Hepatocyte (in vitro differentiated cells): ENCODE results near the gene HSPA14.

ENCODE experiments used
- EZH2 ChIP-seq: fragments of 200-600 bp; sonication (generic); IDR thresholded peaks from 2 replicates; pipeline ENCODE4 v1.6.1; 2016; ENCODE audit warnings: antibody characterized with exemption, mild to moderate bottlenecking, borderline replicate concordance
- EZH2phosphoT487 ChIP-seq: fragments of 200-600 bp; sonication (generic); IDR thresholded peaks from one replicate; pipeline ENCODE4 v1.6.1; 2018; ENCODE audit warnings: antibody characterized with exemption, mild to moderate bottlenecking, low read depth, moderate library complexity; ENCODE audit not compliant: unreplicated experiment, severe bottlenecking
- TF ChIP-seq, protein P1 (sequence below): fragments of 200-600 bp; sonication (generic); IDR thresholded peaks from 2 replicates; pipeline ENCODE4 v1.5.1; 2016; ENCODE audit warnings: antibody characterized with exemption, mild to moderate bottlenecking; ENCODE audit not compliant: poor library complexity

DNA sequence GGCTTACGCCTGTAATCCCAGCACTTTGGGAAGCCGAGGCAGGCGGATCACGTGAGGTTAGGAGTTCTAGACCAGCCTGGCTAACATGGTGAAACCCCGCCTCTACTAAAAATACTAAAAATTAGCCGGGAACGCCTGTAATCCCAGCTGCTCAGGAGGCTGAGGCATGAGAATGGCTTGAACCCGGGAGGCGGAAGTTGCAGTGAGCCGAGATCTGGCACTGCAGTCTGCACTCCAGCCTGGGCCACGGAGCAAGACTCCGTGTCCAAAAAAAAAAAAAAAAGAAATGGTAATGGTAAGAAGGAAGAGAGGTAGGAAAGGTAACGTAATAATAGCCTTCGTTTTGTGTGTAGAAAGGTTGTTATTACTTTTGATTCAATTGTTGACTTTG lies 1.2 kb downstream of the HSPA14 start:
- TF ChIP-seq, protein P1, sequence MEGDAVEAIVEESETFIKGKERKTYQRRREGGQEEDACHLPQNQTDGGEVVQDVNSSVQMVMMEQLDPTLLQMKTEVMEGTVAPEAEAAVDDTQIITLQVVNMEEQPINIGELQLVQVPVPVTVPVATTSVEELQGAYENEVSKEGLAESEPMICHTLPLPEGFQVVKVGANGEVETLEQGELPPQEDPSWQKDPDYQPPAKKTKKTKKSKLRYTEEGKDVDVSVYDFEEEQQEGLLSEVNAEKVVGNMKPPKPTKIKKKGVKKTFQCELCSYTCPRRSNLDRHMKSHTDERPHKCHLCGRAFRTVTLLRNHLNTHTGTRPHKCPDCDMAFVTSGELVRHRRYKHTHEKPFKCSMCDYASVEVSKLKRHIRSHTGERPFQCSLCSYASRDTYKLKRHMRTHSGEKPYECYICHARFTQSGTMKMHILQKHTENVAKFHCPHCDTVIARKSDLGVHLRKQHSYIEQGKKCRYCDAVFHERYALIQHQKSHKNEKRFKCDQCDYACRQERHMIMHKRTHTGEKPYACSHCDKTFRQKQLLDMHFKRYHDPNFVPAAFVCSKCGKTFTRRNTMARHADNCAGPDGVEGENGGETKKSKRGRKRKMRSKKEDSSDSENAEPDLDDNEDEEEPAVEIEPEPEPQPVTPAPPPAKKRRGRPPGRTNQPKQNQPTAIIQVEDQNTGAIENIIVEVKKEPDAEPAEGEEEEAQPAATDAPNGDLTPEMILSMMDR = no peak
- TF ChIP-seq EZH2 (no peak), EZH2phosphoT487 (no peak)
